GM12878 (cell line): ENCODE data around the gene GARRE1. TPM values are rescaled to one million over a fixed set of nuclear protein-coding genes. Genes with fewer than 3 reads are reported as not detected.

ENCODE experiments used
- BCL3 ChIP-seq: IDR thresholded peaks from 2 replicates; pipeline ENCODE4 v1.6.1; 2011; ENCODE audit warnings: borderline replicate concordance, low read depth, mild to moderate bottlenecking, moderate library complexity, low read length; ENCODE audit not compliant: insufficient read depth, poor library complexity, severe bottlenecking
- BHLHE40 ChIP-seq, 2 experiments: fragments of 450-650 bp in 1 of 2; IDR thresholded peaks; 2 replicates each; pipeline ENCODE4 v1.6.1; 2011 to 2017; ENCODE audit warnings: low read depth in 2 of 2, borderline replicate concordance in 1 of 2, improper control_type of control experiment in 1 of 2, low read length in 1 of 2, mild to moderate bottlenecking in 1 of 2
- CBFB ChIP-seq: IDR thresholded peaks from 2 replicates; pipeline ENCODE4 v1.6.1; 2016; ENCODE audit warnings: antibody characterized with exemption, low read depth
- CREB1 ChIP-seq: IDR thresholded peaks from 2 replicates; pipeline ENCODE4 v1.6.1; 2012; ENCODE audit warnings: low read depth, mild to moderate bottlenecking, inconsistent platforms
- EP300 ChIP-seq, 2 experiments: fragments of 150-350 bp in 1 of 2; IDR thresholded peaks; 2 replicates each; pipeline ENCODE4 v1.6.1; 2011 to 2012; ENCODE audit warnings: low read depth in 2 of 2, low read length in 2 of 2, borderline replicate concordance in 1 of 2, improper control_type of control experiment in 1 of 2, inconsistent platforms in 1 of 2; ENCODE audit not compliant: control insufficient read depth in 1 of 2
- GATAD2B ChIP-seq: fragments of 450-650 bp; conservative IDR thresholded peaks from 2 replicates; pipeline ENCODE4 v1.6.1; 2017; ENCODE audit warnings: low read depth, mild to moderate bottlenecking, moderate library complexity
- HSF1 ChIP-seq: fragments of 150-350 bp; IDR thresholded peaks from 2 replicates; pipeline ENCODE4 v1.6.1; 2014; ENCODE audit warnings: mild to moderate bottlenecking, low read depth, low read length
- JUND ChIP-seq: IDR thresholded peaks from 2 replicates; pipeline ENCODE4 v1.6.1; 2012; ENCODE audit warnings: low read depth, mild to moderate bottlenecking, low read length, improper control_type of control experiment, moderate library complexity
- KDM1A ChIP-seq: fragments of 200-600 bp; sonication (generic); IDR thresholded peaks from 2 replicates; pipeline ENCODE4 v1.6.1; 2016; ENCODE audit warnings: borderline replicate concordance
- MLLT1 ChIP-seq: fragments of 450-650 bp; IDR thresholded peaks from 2 replicates; pipeline ENCODE4 v1.6.1; 2016; ENCODE audit warnings: mild to moderate bottlenecking
- MTA3 ChIP-seq: IDR thresholded peaks from 2 replicates; pipeline ENCODE4 v1.6.1; 2012; ENCODE audit warnings: low read length, inconsistent platforms, borderline replicate concordance
- MYB ChIP-seq: fragments of 150-350 bp; IDR thresholded peaks from 2 replicates; pipeline ENCODE4 v1.6.1; 2014; ENCODE audit warnings: mild to moderate bottlenecking, low read depth, low read length, borderline replicate concordance
- POLR2A ChIP-seq: IDR thresholded peaks from 2 replicates; pipeline ENCODE4 v1.6.1; 2011; ENCODE audit warnings: low read depth, mild to moderate bottlenecking, low read length
- POLR2AphosphoS2 ChIP-seq: IDR thresholded peaks from 2 replicates; pipeline ENCODE4 v1.6.1; 2011; ENCODE audit warnings: low read depth, mild to moderate bottlenecking, low read length, improper control_type of control experiment, moderate library complexity
- RB1 ChIP-seq: fragments of 450-650 bp; formaldehyde crosslinking; IDR thresholded peaks from 2 replicates; pipeline ENCODE4 v1.6.1; 2017; ENCODE audit warnings: mild to moderate bottlenecking, borderline replicate concordance
- RCOR1 ChIP-seq: conservative IDR thresholded peaks from 2 replicates; pipeline ENCODE4 v1.6.1; 2012; ENCODE audit warnings: low read depth, low read length, improper control_type of control experiment
- REST ChIP-seq: IDR thresholded peaks from 2 replicates; pipeline ENCODE4 v1.6.1; 2012; ENCODE audit warnings: mild to moderate bottlenecking, low read depth, low read length
- SP1 ChIP-seq: IDR thresholded peaks from one replicate; pipeline ENCODE4 v1.6.1; 2011; ENCODE audit warnings: low read depth, low read length
- TARDBP ChIP-seq: IDR thresholded peaks from 2 replicates; pipeline ENCODE4 v1.6.1; 2016; ENCODE audit warnings: borderline replicate concordance
- WRNIP1 ChIP-seq: IDR thresholded peaks from 2 replicates; pipeline ENCODE4 v1.6.1; 2011; ENCODE audit warnings: low read depth, low read length, improper control_type of control experiment, borderline replicate concordance
- YY1 ChIP-seq: IDR thresholded peaks from 2 replicates; pipeline ENCODE4 v1.6.1; 2011; ENCODE audit warnings: low read depth, mild to moderate bottlenecking, low read length
- ZBED1 ChIP-seq: IDR thresholded peaks from 2 replicates; pipeline ENCODE4 v1.6.1; 2016; ENCODE audit warnings: borderline replicate concordance
- ZNF384 ChIP-seq: IDR thresholded peaks from 2 replicates; pipeline ENCODE4 v1.6.1; 2012; ENCODE audit warnings: low read depth, mild to moderate bottlenecking, low read length, improper control_type of control experiment, borderline replicate concordance
- ZSCAN29 ChIP-seq: fragments of 450-650 bp; IDR thresholded peaks from 2 replicates; pipeline ENCODE4 v1.6.1; 2017; ENCODE audit warnings: mild to moderate bottlenecking, moderate library complexity
- polyA plus RNA-seq, 11 experiments: library from polyadenylated mRNA; depleted of rRNA in 4 of 11; unstranded in 6 of 11; stranded (reverse) in 5 of 11; fragments of >200 nt; fragmentation: Nextera tagmentation in 4 of 11; fragmentation: Illumina TruSeq in 1 of 11; extraction: Ambion mirVana in 4 of 11; extraction: Trizol in 1 of 11; gene quantifications; 1 replicate in 1 of 11; 2 replicates in 10 of 11; pipeline versions ENCODE4 v1.2.1 to v1.2.3, GENCODE V29; 2011 to 2016; ENCODE audit warnings: inconsistent platforms in 2 of 11, missing spikeins in 2 of 11, low read depth in 1 of 11
- total RNA-seq, 4 experiments: library from RNA; depleted of rRNA in 3 of 4; stranded (reverse); fragments of >200 nt in 3 of 4; fragmentation: Illumina TruSeq in 1 of 4; extraction: Trizol in 1 of 4; gene quantifications; 2 replicates each; pipeline versions ENCODE4 v1.2.1 to v1.2.3, GENCODE V29; 2013 to 2021

GARRE1 gene
- total and polyA plus RNA-seq, 10 of the 15 experiments (the other 5 are each of a cell fraction or from before 2014, with no cell fraction given) = 1.1 to 9.4 (median 5.1) TPM

- TF ChIP-seq HSF1 (no peak), CREB1 (peak; percentile 43), TARDBP (no peak), BHLHE40 (IDR thresholded peaks at IDR 0.05; ENCODE audit: borderline replicate concordance in 1 of 2, low read depth in 2 of 2, low read length in 1 of 2) (no peak), MTA3 (no peak), POLR2A (peak; percentile 61), JUND (no peak), WRNIP1 (no peak), RB1 (no peak), RCOR1 (no peak), EP300 (IDR thresholded peaks at IDR 0.05; ENCODE audit: borderline replicate concordance in 1 of 2, control insufficient read depth in 1 of 2, low read depth in 2 of 2, low read length in 2 of 2) (no peak), KDM1A (no peak), MYB (no peak), ZSCAN29 (no peak), BCL3 (no peak), ZBED1 (no peak), POLR2AphosphoS2 (no peak), GATAD2B (no peak), MLLT1 (no peak), YY1 (no peak; the same call in 1 of the 2 replicates), ZNF384 (no peak), CBFB (peak; percentile 47; the same call in 1 of the 2 replicates), REST (no peak), SP1 (no peak)
Observed at GRCh38 chr19:34269968-34270621, 15.7 kb downstream of the GARRE1 start (continued).
